ENCODE results near the gene CNGB1.
A peak's percentile ranks its signal among the peaks of the same experiment; 100 is the strongest.
"Not testable (repeated sequence)": the region's sequence is repeated elsewhere in the genome, so short reads cannot be mapped to it uniquely, and the experiment has no call there.

Gene CNGB1

DNA sequence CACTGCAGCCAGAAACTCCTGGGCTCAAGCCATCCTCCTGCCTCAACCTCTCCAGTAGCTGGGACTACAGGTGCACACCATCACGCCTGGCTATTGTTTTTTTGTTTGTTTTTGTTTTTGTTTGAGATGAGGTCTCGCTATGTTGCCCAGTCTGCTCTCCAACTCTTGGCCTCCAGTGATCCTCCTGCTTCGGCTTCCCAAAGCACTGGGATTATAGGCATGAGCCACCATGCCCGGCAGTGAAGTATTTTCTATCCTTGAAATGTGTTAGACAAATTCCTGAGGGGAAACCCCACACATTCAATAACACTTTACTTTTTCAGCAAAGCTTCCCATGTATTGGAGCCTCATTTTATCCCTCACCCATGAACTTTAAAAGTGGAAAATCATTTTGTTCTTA lies 87.4 kb downstream of the CNGB1 start:
- no peak for DNase-seq

DNA sequence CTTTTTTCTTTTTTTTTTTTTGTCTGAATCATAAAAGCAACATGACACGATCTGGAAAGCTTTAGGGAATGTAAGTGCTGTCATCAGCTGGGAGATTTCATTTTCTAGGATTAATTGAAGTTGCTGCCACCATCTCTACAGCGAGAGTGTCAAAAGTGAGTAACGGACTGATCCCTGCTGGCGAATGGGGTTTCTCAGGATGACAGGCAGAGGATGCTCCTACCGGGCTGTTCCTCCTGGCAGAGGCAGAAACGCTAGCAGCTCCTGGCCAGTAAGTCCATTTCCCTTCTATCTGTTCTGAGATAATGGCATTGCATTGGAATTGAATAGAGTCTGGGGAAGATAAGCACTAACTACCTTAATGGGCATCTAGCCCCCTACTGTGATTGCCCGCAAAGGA lies 88.1 kb downstream of the CNGB1 start:
- no peak for DNase-seq

DNA sequence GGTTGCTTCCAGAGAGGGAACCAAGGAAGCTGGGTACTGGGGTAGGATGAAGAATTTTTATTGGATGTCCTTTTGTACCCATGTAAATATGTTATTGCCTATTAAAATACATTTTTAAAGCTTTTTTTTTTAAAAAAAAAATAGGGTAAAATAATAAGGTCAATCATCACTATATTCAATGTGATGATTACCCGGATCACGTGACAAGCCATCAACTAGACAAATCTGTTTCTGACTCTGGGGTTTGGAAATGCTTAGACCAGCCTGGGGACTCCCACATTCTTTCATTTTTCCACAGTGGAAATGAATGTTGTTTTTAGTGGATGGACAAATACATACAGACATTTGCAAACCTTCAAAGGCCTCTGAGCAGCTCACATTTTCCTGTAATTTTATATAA lies 88.7 kb downstream of the CNGB1 start:
- DNase-seq: no peak

DNA sequence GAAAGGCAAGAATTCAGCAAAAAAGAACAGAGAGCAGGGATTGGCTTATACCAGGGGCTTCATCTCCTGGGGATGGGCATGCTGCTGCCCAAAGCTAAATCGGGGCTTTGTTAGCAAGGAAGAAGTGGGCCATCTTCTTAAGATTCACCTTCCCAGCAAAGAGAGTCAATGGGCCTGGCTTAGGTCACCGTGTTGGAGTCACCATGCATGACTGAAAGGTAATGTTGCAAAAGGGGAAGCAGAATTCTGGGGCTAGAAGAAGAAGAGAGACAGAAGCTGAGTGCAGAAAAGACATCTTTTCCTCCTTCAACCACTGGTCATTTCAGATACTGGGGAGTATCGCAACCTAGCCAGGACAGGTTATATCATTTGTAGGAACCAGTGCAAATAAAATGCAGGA lies 92.3 kb downstream of the CNGB1 start:
- no peak for DNase-seq

DNA sequence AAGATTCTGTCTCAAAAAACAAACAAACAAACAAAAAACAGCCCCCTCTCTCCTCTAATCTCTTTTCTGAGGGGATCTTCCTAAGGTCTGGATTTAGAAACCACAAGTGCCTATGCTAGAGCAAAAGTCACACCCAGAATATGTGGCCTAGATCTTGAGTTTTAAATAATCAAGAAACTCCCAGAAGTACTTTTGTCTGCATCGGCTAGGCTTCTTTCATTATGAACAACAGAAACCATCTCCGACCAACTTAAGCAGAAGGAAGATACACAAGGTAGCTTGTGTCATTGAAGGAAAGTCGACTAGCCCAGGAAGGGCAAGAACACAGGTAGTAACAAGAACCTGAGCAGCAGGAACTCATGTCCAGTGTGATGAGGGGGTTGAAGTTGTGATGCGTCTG lies 94.7 kb downstream of the CNGB1 start:
- DNase-seq: no peak

DNA sequence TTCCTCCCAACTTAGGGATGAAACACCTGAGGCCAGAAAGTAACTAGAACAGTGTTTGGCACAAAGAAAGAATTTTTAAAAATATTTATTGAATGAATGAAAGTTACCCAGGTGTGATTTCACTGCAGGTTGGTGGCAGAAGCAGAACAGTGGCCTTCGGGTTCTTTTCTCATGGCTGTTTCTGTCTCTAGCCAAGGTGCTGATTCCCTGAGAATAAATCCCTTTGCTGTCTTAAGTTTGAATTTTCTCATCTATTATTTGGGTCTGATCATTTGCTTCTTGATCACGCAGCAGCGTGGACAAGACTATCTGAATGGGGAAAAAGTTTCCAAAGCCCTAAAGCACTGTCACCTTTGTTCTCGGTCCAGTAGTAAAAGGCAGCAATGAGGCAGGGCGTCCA lies 95.6 kb downstream of the CNGB1 start:
- DNase-seq: no peak

DNA sequence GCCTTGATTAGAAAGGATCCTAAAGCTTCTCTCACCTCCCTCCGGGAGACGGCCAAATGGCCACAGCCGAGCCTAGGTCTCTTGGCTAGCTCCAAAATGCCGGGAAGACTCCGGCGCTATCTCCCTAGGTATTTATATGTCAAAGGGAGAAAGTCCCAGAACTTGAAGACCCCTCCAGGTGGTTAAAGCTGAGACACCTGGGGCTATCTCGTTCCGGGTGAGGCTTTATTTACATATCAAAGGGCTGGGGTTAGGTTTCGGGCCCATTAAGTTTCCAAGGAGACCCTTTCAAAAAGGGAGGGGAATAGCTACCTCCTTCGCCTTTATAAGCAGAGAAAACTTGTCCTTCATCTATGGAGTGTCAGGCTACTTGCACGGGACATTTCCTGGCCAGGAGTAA lies 97.7 kb downstream of the CNGB1 start:
- DNase-seq: peak; percentile 78

DNA sequence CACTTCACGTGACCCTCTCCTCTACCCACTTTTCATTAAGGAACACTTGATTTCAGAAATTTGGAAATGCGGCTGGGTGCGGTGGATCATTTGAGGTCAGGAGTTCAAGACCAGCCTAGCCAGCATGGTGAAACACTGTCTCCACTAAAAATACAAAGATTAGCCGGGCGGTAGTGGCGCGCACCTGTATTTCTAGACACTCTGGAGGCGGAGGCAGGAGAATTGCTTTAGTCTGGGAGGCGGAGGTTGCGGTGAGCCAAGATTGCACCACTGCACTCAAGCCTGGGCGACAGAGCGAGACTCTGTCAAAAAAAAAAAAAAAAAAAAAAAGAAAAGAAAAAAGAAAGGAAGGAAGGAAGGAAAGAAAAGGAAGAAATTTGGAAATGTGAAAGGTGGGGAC lies 98.2 kb downstream of the CNGB1 start:
- DNase-seq: not testable (repeated sequence)

DNA sequence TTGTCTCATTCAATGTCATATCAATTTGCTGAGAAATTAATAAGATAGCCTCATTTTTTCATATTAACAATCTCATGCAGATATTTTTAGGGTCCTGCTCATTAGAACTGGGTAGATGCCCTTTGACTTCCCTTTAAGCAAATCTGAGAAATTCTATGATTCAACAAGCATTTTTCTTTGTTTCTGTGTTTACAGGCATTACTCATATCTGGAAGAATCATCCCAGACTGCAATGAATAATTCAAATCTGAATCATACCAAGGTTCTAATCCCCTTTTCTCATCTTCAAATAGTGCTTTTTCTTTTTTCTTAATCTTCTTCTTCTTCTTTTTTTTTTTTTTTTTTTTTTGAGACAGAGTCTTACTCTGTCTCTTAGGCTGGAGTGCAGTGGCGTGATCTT lies 99.5 kb downstream of the CNGB1 start:
- no peak for DNase-seq

DNA sequence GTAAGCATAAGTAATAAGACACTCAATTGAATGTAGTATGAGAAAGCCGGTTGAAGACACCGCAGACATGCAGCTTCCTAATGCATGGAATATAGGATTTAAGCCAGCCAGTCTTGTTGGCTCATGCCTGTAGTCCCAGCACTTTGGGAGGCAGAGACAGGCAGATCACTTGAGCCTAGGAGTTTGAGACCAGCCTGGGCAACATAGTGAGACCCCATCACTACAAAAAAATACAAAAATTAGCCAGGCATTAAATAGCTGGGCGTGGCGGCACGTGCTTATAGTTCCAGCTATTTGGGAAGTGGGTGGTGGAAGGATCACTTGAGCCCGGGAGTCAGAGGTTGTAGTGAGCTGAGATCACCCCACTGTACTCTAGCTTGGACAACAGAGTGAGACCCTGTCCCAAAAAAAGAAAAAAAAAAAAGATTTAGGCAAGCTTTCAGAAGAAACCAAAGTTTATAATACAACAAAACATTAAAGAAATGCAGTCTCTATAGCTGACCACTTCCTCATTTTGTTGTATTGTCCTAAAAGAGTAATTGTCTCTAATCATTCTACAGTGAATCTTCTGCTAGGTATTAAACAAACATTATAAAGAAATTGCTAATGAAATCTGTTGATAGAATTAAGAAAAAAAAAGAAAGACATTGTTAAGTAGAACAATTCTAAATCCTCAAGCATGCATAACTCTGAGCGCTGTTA lies 100.0 kb downstream of the CNGB1 start:
- no peak for DNase-seq

DNA sequence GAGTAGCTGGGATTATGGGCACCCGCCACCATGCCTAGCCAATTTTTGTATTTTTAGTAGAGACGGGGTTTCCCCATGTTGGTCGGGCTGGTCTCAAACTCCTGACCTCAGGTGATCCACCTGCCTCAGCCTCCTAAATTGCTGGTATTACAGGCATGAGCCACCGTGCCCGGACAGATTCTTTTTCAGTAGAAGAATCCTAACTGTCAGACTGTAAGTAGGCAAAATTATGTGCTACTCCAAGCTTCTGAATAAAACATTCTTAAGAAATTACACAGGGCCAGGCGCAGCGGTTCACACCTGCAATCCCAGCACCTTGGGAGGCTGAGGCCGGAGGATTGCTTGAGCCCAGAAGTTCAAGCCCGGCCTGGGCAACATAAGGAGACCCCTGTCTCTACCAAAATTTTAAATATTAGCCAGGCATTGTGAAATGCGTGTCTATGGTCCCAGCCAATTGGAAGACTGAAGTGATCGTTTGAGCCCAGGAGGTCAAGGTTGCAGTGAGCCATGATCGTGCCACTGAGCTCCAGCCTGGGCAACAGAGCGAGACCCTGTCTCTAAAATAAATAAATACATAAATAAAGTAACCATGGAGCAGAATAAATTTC lies 101.9 kb downstream of the CNGB1 start:
- no peak for DNase-seq

DNA sequence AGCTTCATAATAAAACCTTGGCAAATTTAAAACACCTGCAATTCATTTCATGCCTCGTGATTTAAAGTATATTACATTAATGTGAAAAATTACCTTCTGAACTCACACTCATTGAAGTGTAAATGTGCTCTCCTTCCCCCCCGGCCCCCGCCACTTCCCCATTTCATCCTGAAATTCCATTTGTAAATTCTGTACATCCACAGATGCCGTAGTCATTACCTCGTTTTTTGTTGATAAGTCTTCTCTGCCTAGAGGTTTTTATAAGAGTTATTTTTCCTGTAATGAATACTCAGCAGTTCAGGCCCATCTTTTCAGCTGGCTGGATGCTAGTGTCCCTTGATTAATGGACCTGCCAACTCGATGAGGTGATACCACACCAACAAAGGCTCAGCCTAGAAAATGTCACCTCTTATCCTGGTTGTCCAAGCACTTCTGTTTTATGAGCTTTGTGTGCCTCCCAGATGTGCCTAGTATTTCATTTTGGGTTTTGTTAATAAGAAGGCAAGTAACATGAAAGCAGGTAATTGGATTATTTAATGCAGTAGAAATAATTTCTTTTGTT lies 103.8 kb downstream of the CNGB1 start:
- DNase-seq: peak; percentile 85

DNA sequence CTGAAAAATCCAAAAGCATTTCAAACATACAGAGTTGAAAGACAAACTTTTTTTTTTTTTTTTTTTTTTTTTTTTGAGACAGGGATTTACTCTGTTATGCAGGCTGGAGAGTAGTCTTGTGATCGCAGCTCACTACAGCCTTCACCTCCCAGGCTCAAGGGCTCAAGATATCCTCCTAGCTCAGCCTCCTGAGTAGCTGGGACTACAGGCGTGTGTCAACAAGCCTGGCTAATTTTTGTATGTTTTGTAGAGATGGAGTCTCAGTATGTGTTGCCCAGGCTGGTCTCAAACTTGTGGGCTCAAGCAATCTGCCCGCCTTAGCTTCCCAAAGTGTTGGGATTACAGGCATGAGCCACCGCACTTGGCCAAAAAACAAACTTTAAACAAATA lies 104.4 kb downstream of the CNGB1 start:
- peak; percentile 65 for DNase-seq

DNA sequence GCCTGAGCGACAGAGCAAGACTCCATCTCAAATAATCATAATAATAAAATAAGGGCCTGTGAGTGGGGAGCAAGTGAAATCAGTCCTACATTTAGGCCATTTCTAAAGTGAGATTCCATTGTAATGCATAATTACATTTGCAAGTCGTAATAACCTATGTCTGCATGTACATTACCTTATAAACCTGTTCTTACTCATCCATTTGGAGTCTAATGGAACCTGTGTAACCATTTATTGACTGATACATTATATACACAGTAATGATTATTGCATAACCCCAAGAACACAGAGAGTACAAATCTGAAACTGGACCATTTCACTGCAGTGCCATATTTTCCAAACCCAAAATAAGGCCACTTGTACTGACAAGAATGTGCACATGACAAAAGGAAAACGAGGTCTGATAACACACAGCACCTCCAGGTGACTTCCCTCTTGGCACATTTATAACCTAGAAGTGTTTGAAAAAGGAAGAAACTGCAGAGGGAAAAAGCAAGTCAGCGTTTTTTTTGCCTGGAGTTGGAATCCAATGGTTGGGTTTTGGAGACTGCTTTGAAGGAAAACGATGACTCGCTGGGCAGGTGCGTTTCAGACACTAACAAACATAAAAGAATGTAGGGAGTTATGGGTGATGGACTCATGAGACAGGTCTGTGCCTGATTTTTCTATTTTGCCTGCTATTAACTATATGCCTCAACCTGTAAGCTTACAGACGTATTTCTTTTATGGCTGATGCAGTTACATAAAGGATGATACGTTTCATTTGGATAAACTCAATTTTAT lies 105.0 kb downstream of the CNGB1 start:
- peak; percentile 56 for DNase-seq

DNA sequence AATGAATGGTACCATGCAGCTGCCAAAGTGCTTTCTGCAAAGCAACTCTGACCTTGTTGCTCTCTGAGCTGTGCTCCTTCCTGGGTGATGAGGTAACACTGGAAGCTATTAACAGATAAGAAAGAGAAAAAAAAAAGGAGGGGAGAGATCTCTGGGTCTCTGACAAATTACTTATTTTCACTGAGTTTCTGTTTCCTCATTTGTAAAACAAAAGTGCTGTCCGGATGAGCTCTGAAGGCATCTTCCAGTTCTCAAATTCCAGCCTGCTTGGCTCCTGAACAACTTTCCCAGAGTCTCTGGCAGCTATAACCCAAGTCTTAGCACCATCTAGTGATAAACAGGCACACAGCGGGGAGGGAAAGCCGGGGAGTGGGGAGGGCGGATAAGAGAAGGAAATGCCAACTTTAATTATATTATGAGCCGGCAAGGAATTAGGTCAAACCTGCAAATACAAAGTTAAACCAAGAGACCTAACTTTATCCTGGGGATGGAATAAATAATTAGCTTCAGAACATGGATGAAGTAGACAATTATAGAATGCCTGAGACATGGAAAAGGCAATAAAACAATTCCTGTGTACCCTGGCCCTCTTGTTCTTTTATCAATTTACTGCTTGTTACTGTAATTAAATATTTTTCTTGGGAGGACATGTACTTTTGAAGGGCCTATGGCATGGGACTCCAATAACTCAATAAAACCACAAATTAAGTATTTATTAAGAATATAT lies 107.3 kb downstream of the CNGB1 start:
- peak; percentile 72 for DNase-seq

DNA sequence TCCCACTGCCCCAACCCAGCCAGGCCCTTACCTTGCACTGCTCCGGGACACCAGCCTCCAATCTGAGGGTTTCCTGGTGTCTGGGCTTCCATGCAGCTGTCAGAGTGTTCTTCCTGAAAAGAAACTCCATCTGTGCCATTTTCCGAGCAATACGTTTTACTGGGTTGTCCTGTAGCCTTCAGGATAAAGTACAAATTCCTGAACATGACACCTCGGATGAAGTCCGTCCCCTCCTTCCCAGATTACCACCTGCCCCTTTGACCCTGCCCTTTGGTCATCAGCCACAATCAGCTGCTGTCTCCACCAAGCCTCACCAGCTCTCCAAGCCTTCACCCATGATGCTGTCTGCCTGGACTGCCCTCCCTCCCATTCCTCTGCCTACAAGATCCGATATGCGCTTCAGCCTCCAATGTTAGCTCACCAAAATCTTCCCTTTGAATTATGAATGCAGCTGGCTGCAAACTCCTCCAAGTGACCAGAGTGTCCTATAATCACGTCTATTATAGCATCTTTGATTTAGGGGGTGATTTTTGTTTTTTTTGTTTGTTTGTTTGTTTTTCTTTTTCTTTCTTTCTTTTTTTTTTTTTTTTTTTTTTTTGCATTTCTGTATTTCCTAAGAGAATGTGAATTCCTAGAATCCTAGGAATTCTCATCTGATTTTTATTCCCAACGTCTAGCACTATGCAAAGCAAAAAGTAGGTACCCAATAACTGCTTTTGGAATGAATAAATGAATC lies 108.1 kb downstream of the CNGB1 start:
- DNase-seq: no peak

DNA sequence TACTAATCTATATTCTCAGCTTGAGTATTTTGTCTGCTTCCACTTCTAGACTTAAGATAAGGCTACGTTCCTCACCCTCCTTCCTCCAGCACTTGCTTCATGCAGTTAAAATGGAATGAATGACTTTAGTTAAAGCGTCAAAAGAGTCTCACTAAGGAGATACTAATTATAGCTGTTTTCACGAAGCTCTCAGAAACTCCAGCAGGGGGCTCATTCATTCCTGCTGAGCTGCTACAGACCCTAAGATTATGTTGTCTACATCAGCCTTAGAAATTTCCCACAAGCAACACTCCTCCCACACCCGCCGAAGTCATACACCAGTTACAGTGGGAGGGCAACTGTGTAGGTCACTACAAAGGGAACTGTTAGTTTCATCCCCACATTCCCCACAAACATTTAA lies 111.6 kb downstream of the CNGB1 start:
- no peak for DNase-seq

DNA sequence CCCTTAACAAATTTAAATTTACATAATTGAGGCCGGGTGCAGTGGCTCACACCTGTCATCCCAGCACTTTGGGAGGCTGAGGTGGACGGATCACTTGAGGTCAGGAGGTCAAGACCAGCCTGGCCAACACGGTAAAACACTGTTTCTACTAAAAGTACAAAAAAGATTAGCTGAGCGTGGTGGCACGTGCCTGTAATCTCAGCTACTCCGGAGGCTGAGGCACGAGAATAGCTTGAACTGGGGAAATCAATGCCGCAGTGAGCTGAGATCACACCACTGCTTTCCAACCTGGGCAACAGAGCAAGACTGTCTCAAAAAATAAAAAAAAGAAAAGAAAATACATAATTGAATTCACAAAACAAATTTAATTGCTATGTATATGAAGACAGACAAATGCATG lies 112.3 kb downstream of the CNGB1 start:
- no peak for DNase-seq

DNA sequence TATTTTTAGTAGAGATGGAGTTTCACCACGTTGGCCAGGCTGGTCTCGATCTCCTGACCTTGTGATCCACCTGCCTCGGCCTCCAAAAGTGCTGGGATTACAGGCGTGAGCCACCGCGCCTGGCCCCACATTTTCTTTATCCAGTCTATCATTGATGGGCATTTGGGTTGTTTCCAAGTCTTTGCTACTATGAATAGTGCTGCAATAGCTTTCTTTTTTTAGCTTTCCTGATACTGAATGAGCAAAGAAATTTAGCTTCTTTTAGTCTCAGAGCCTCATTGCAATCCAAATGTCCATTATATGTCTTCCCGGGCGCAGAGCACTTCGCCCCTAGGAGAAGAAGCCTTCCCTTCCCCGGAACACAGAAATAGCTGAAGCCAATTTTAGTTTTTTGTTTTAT lies 112.9 kb downstream of the CNGB1 start:
- DNase-seq: not testable (repeated sequence)

DNA sequence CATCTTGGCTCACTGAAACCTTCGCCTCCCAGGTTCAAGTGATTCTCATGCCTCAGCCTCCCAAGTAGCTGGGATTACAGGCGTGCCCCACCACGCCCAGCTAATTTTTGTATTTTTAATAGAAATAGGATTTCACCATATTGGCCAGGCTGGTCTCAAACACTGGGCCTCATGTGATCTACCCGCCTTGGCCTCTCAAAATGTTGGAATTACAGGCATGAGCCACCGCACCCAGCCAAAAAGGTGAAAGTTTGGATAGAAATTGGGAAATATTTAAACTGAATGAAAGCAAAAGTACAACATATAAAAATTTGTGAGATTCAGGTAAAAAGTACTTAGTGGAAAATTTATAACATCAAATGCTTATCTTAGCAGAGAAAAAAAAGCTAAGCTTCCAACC lies 115.7 kb downstream of the CNGB1 start:
- no peak for DNase-seq

DNA sequence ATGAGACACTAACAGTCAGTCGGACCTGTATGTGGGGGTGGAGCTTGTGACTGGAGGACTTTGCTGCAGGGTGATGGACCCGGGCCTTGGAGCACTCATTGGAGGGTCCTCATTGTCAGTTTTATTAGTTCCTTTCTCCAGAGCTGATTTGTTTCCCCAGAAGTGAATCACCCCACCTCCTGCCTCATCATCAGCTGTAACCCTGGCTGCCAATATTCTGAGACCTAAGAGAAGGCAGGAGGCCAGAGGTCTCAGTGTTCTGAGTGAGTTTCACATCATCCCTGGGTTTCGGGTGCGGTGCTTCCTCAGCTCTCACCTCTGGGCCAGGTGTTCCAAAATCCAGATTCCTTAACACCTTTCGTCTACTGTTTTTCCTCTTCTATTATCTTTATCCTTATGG lies 118.7 kb downstream of the CNGB1 start:
- DNase-seq: no peak

DNA sequence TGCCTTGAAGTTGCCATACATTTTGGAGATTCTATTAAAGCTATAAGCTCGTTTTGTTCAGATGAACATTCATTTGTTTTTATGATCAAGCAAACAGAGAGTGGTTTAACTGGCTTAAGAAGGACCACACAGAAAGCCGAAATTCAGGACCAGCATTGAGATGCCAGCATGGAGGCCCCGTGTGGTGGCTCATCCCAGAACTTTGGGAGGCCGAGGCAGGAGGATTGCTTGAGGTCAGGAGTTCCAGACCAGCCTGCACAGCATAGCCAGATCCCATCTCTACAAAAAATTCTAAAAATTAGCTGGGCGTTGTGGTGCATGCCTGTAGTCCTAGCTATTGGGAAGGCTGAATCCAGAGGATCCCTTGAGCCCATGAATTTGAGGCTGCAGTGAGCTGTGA lies 122.7 kb downstream of the CNGB1 start:
- DNase-seq: no peak

DNA sequence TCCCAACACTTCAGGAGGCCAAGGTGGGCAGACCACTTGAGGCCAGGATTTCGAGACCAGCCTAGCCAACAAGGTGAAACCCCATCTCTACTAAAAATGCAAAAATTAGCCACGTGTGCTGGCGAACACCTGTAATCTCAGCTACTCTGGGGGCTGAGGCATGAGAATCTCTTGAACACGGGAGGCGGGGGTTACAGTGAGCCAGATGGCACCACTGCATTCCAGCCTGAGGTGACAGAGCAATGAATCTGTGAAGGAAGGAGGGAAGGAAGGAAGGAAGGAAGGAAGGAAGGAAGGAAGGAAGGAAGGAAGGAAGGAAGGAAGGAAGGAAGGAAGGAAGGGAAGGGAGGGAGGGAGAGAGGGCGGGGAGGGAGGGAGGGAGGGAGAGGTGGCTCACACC lies 124.0 kb downstream of the CNGB1 start:
- not testable (repeated sequence) for DNase-seq

Measured in NCI-H510A treated with DMSO at 0.1 percent for 48 hours (cell line).